ENCODE measurements around the gene NHERF2.

DNA sequence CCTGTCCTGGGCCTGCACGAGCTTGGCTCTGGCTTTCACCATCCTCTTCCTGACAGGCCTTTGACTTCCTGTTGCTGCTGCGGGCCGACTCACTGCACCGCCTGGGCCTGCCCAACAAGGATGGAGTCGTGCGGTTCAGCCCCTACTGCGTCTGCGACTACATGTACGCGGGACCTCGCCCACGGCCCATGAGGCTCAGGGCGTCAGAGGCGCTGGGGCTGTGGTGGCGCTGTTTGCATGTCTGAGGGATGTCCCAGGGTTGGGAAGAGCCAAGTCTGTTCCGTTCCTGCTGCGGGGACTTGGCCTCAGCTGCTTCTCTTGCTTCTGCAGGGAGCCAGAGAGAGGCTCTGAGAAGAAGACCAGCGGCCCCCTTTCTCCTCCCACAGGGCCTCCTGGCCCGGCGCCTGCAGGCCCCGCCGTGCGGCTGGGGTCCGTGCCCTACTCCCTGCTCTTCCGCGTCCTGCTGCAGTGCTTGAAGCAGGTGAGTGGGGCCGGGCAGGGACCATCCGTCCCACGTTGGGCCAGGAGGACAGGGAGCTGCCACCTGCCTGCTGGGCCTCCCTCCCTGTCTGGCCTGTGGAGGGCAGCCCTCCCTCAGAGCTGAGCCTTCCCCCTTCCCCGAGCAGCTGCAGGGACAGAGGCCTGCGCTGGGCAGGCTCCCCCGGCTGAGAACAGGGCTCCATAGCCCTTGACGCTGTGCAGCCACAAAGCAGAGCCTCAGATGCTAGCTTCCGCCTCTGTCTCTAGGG, 44.9 kb downstream of the NHERF2 start:
- no peak for TF ChIP-seq POLR2A (IDR thresholded peaks at IDR 0.05)
- TF ChIP-seq, protein P1, sequence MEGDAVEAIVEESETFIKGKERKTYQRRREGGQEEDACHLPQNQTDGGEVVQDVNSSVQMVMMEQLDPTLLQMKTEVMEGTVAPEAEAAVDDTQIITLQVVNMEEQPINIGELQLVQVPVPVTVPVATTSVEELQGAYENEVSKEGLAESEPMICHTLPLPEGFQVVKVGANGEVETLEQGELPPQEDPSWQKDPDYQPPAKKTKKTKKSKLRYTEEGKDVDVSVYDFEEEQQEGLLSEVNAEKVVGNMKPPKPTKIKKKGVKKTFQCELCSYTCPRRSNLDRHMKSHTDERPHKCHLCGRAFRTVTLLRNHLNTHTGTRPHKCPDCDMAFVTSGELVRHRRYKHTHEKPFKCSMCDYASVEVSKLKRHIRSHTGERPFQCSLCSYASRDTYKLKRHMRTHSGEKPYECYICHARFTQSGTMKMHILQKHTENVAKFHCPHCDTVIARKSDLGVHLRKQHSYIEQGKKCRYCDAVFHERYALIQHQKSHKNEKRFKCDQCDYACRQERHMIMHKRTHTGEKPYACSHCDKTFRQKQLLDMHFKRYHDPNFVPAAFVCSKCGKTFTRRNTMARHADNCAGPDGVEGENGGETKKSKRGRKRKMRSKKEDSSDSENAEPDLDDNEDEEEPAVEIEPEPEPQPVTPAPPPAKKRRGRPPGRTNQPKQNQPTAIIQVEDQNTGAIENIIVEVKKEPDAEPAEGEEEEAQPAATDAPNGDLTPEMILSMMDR (IDR thresholded peaks at IDR 0.05): no peak
